BLaER1 (cell line): ENCODE measurements around the gene LSP1.
A peak's percentile ranks its signal among the peaks of the same experiment; 100 is the strongest.
"Not testable (repeated sequence)": the region's sequence is repeated elsewhere in the genome, so short reads cannot be mapped to it uniquely, and the experiment has no call there.

Experiments used
- H3K27ac ChIP-seq: shearing (Covaris generic); formaldehyde crosslinking; 2 replicates; pipeline ENCODE4 v1.8.1; 2022
- H3K27me3 ChIP-seq: shearing (Covaris generic); formaldehyde crosslinking; 2 replicates; pipeline ENCODE4 v1.8.1; 2022
- H3K36me3 ChIP-seq: shearing (Covaris generic); formaldehyde crosslinking; 2 replicates; pipeline ENCODE4 v1.8.1; 2022
- H3K4me1 ChIP-seq: shearing (Covaris generic); formaldehyde crosslinking; 2 replicates; pipeline ENCODE4 v1.8.1; 2022
- H3K4me2 ChIP-seq: shearing (Covaris generic); formaldehyde crosslinking; 2 replicates; pipeline ENCODE4 v1.8.1; 2022
- H3K4me3 ChIP-seq: shearing (Covaris generic); formaldehyde crosslinking; 2 replicates; pipeline ENCODE4 v1.8.1; 2022
- H3K9ac ChIP-seq: shearing (Covaris generic); formaldehyde crosslinking; 2 replicates; pipeline ENCODE4 v1.8.1; 2022
- H3K9me3 ChIP-seq: shearing (Covaris generic); formaldehyde crosslinking; 2 replicates; pipeline ENCODE4 v1.8.1; 2022
- H4K20me1 ChIP-seq: shearing (Covaris generic); formaldehyde crosslinking; 2 replicates; pipeline ENCODE4 v1.8.1; 2022
- Cebpa-rat ChIP-seq: shearing (Covaris generic); IDR thresholded peaks from 2 replicates; pipeline ENCODE4 v1.8.1; 2022

The LSP1 gene

GRCh38 chr11:1875093-1875850 lies 22.4 kb downstream of the LSP1 start:
- Histone ChIP-seq H3K36me3 (no peaks in the 10 kb centered on the region), H4K20me1 (peaks cover 32% of the 10 kb centered on the region), H3K27ac (no peak overlapping the region), H3K27me3 (peaks cover 16% of the 10 kb centered on the region), H3K4me1 (peaks cover 90% of the 10 kb centered on the region), H3K9ac (no peak overlapping the region), H3K4me2 (peak overlapping the region; percentile 71), H3K4me3 (no peak overlapping the region), H3K9me3 (no peaks in the 10 kb centered on the region)
- TF ChIP-seq Cebpa-rat: no peak

- not testable (repeated sequence) for H3K27me3 ChIP-seq, H3K36me3 ChIP-seq, H3K27ac ChIP-seq, H3K9me3 ChIP-seq, H3K9ac ChIP-seq, H3K4me3 ChIP-seq
- Histone ChIP-seq H3K4me2 (peak overlapping the region; percentile 71), H4K20me1 (peaks cover 26% of the 10 kb centered on the region), H3K4me1 (peaks cover 90% of the 10 kb centered on the region)
Measured at GRCh38 chr11:1875851-1876301, 23.0 kb downstream of the LSP1 start.

DNA sequence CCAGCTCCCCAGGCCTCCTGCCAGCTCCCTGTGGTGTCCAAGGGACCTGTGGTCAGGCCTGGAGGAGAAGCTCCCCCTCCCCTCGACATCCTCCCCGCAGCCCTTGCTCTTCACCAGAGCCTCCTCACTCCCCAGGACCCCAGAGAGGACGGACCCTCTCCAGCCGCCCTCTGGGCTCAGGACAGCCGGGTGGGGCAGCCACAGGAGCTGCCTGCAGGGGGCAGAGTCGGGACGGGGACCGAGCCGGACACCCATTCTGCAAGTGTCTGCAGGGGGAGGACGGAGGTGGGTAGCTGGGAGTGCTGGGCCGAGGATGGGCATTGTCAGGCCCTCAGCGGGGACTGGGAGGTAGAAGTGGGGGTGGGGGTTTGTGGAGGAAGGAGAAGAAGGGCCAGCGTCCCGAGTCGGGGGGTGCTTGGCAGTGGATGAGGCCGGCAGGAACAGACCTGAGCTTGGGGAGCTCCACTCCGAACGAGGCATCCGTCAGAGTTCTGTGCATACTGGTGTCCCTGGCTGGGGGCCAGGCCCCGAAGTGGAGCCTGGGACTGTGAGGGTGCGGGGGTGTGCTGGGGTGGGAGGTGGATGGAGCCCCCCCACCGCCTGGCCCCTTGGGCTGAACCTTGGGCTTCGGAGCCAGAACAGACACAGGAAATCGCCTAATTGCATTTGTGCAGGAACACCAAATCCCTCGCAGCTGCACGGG lies 23.6 kb downstream of the LSP1 start:
- TF ChIP-seq Cebpa-rat: no peak
- Histone ChIP-seq H3K4me1 (peaks cover 90% of the 10 kb centered on the region), H3K27me3 (peaks cover 4% of the 10 kb centered on the region), H4K20me1 (peaks cover 19% of the 10 kb centered on the region), H3K4me2 (peak overlapping the region; percentile 71), H3K9ac (no peak overlapping the region), H3K9me3 (no peaks in the 10 kb centered on the region), H3K36me3 (no peaks in the 10 kb centered on the region), H3K4me3 (no peak overlapping the region), H3K27ac (no peak overlapping the region)

DNA sequence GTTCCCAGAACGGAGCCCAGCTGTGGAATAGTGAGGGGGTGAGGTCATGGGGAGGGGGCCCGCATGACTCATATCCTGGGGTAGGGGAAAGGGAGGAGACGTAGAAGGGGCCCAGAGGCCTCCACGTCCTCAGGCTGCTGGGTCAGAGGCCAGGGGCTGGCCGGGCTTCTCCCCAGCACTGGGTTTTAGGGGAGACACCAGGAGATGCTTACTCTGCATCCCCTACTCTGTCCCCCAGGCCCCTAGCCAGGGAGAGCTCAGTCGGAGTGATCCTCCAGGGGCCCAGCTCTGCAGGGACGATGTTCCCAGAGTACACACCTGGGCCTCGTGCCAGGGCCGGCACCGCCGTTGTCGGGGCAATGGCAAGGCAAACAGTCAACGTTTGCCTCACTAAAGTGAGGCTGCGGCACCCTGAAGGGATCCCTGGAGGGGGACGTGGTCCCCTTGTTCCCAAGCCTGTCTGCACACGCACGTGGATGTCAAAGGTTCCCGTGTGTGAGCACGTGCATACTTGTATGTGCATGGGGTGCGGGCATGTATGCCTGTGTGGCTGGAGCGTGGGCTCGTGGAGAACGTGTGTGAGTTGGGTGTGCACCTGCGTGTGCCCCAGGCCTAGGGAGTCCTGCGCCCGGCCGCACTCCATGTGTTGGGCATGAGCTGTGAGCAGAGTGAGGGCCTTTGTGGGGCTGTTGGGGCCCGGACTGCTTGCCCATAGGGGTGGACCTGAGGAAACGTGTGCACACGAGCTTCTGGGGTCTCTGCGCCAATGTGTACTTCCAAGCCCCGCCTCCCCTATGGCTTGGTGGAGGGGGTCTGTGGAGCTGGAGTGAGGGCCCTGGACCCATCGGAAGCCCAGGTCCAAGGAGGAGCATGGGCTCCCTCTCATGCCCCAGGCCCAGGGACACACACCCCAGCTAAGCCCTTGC lies 24.6 kb downstream of the LSP1 start:
- Histone ChIP-seq H3K27me3 (no peaks in the 10 kb centered on the region), H3K4me1 (peaks cover 92% of the 10 kb centered on the region), H3K9me3 (no peaks in the 10 kb centered on the region), H3K9ac (no peak overlapping the region), H3K4me3 (no peak overlapping the region), H3K36me3 (no peaks in the 10 kb centered on the region), H3K4me2 (peak overlapping the region; percentile 71), H3K27ac (no peak overlapping the region), H4K20me1 (peaks cover 16% of the 10 kb centered on the region)
- no peak for TF ChIP-seq Cebpa-rat

GRCh38 chr11:1878137-1879031 lies 25.5 kb downstream of the LSP1 start:
- H4K20me1 ChIP-seq: peaks cover 11% of the 10 kb centered on the region; the same call in 1 of the 2 replicates
- no peaks in the 10 kb centered on the region for H3K36me3 ChIP-seq
- no peak overlapping the region for H3K4me3 ChIP-seq
- no peak for TF ChIP-seq Cebpa-rat
- H3K27ac ChIP-seq: no peak overlapping the region
- no peaks in the 10 kb centered on the region for H3K27me3 ChIP-seq
- H3K9ac ChIP-seq: no peak overlapping the region
- H3K4me2 ChIP-seq: peak overlapping the region; percentile 71; the same call in 1 of the 2 replicates
- peaks cover 92% of the 10 kb centered on the region for H3K4me1 ChIP-seq
- no peaks in the 10 kb centered on the region for H3K9me3 ChIP-seq

DNA sequence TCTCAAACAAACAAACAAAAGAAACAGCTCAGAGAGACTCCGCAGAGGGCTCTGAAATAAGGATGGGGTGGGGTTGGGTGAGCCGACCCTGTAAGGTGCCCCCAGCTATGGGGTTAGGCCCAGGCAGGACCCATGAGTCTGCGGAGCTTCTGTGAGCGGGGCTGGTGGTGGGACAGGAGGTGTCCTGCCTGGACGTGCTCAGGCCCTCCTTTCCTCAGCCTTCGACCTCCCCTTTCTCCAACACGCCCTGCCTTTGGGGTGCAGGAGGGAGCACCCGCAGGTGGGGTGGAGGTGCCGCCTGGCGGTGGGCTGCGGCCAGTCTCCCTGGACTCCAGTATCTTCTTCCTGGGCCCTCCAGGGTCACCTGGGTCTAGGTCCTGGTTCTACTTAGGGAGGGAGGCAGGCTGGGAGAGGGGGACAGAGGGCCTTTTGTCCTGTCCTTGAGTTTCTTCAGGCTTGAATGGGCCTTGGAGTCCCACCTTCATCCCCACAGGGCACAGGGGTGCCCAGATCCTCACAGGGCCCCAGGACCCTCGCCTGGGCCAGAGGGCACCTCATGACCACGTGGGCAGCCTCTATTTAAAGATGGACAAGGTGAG lies 26.6 kb downstream of the LSP1 start:
- H3K27me3 ChIP-seq: no peaks in the 10 kb centered on the region
- no peaks in the 10 kb centered on the region for H3K9me3 ChIP-seq
- H4K20me1 ChIP-seq: peaks cover 11% of the 10 kb centered on the region; the same call in 1 of the 2 replicates
- peak overlapping the region; percentile 94 for H3K4me2 ChIP-seq
- peaks cover 97% of the 10 kb centered on the region for H3K4me1 ChIP-seq
- H3K27ac ChIP-seq: peak overlapping the region; percentile 88; the same call in 1 of the 2 replicates
- no peak overlapping the region for H3K4me3 ChIP-seq
- no peak overlapping the region for H3K9ac ChIP-seq
- TF ChIP-seq Cebpa-rat: no peak
- H3K36me3 ChIP-seq: no peaks in the 10 kb centered on the region

- Histone ChIP-seq H4K20me1 (peaks cover 11% of the 10 kb centered on the region; the same call in 1 of the 2 replicates), H3K4me1 (peaks cover 90% of the 10 kb centered on the region), H3K4me3 (no peak overlapping the region), H3K9ac (peak overlapping the region; percentile 50), H3K36me3 (no peaks in the 10 kb centered on the region), H3K27ac (peak overlapping the region; percentile 88), H3K27me3 (no peaks in the 10 kb centered on the region), H3K4me2 (peak overlapping the region; percentile 94), H3K9me3 (no peaks in the 10 kb centered on the region)
- TF ChIP-seq Cebpa-rat: no peak
Measured at GRCh38 chr11:1879941-1880720, 27.2 kb downstream of the LSP1 start.
